Measurements from ENCODE around the gene FRA10AC1. TPM values are rescaled to one million over a fixed set of nuclear protein-coding genes. Genes with fewer than 3 reads are reported as not detected.

FRA10AC1 gene
- total and polyA plus RNA-seq, 2 of the 4 experiments (the other 2 are of a cell fraction): 1.6 to 4.9 TPM

GRCh38 chr10:93620925-93621324, 81.5 kb downstream of the FRA10AC1 start:
- H3K36me3 ChIP-seq (ENCODE audit: control insufficient read depth, insufficient read depth, low read length): no peaks in the 10 kb centered on the region
- no peaks in the 10 kb centered on the region for H4K20me1 ChIP-seq (ENCODE audit: insufficient read depth, low read length)
- H4K5ac ChIP-seq (ENCODE audit: low read depth, low read length): no peak overlapping the region
- H3K4me1 ChIP-seq (ENCODE audit: control insufficient read depth, insufficient read depth, low read length): no peaks in the 10 kb centered on the region
- no peak overlapping the region for H4K8ac ChIP-seq (ENCODE audit: low read depth in 2 of 2, low read length in 2 of 2)
- no CpG with 5 or more reads among the region's 7 CpGs for WGBS, 2 experiments (ENCODE audit: extremely low coverage in 2 of 2, insufficient read length in 1 of 2)
- in situ Hi-C loops (cut with MboI; ENCODE audit: low sequenced_read_pairs) (no loop called here), intact Hi-C loops (cut with micrococcal nuclease) (no loop called here), dilution Hi-C loops (cut with HindIII; ENCODE audit: low sequenced_read_pairs, unreplicated experiment) (no loop called here)
- BruUV-seq (replicated peaks): no TSS peak
- H4K91ac ChIP-seq (ENCODE audit: insufficient read depth, low read depth, low read length): no peak overlapping the region
- TF ChIP-seq RAD21 (IDR thresholded peaks at IDR 0.05; ENCODE audit: low read length) (no peak), ELK1 (IDR thresholded peaks at IDR 0.05; ENCODE audit: borderline replicate concordance, low read depth, low read length) (no peak), MAZ (IDR thresholded peaks at IDR 0.05; ENCODE audit: borderline replicate concordance, low read depth, low read length) (no peak), CHD1 (IDR thresholded peaks at IDR 0.05; ENCODE audit: low read depth, low read length) (no peak), SMC3 (IDR thresholded peaks at IDR 0.05; ENCODE audit: low read depth, low read length) (no peak), FOS (IDR thresholded peaks at IDR 0.05; ENCODE audit: low read depth, low read length) (no peak), NFE2L2 (IDR thresholded peaks at IDR 0.05; ENCODE audit: low read depth, low read length) (no peak), POLR2A (IDR thresholded peaks at IDR 0.05; ENCODE audit: low read depth, low read length) (no peak), BHLHE40 (IDR thresholded peaks at IDR 0.05; ENCODE audit: low read depth, low read length) (no peak), CEBPB (IDR thresholded peaks at IDR 0.05; ENCODE audit: low read depth, low read length) (no peak), MAFK (IDR thresholded peaks at IDR 0.05; ENCODE audit: low read depth, low read length) (no peak), RFX5 (IDR thresholded peaks at IDR 0.05; ENCODE audit: low read depth, low read length) (no peak), MXI1 (IDR thresholded peaks at IDR 0.05; ENCODE audit: borderline replicate concordance, low read depth, low read length) (no peak), USF2 (IDR thresholded peaks at IDR 0.05; ENCODE audit: low read depth, low read length) (no peak), CTCF (conservative IDR thresholded peaks at IDR 0.05; ENCODE audit: low read depth, low read length) (no peak), RCOR1 (IDR thresholded peaks at IDR 0.05; ENCODE audit: insufficient replicate concordance, low read length) (no peak)
- no peak overlapping the region for H2AK5ac ChIP-seq (ENCODE audit: low read depth, low read length)
- H3K9me1 ChIP-seq (ENCODE audit: insufficient read depth, low read length): no peaks in the 10 kb centered on the region
- ATAC-seq (ENCODE audit: low read depth): no peak
- H2BK120ac ChIP-seq (ENCODE audit: low read depth, low read length): no peak overlapping the region
- H3K79me1 ChIP-seq (ENCODE audit: low read depth in 1 of 2, low read length in 2 of 2): no peaks in the 10 kb centered on the region
- H3K4me3 ChIP-seq (ENCODE audit: insufficient read depth, low read depth, low read length): no peak overlapping the region
- no peak overlapping the region for H2BK5ac ChIP-seq (ENCODE audit: low read depth, low read length, poor library complexity, severe bottlenecking)
- no peak for DNase-seq
- no peak overlapping the region for H3K23ac ChIP-seq (ENCODE audit: low read depth, low read length)
- H3K18ac ChIP-seq (ENCODE audit: low read depth, low read length): no peak overlapping the region
- H3K27ac ChIP-seq (ENCODE audit: insufficient read depth, low read length): no peak overlapping the region
- H3K27me3 ChIP-seq (ENCODE audit: control insufficient read depth, insufficient read depth, low read length): peaks cover 19% of the 10 kb centered on the region
- H2AFZ ChIP-seq (replicated peaks; ENCODE audit: low read length, poor library complexity): no peak overlapping the region
- CTCF ChIA-PET: interaction anchor here (0.5 kb wide), 1 partner anchor 71 kb away, joined by 3 read pairs; no protein-coding TSS in a partner anchor
- H3K4ac ChIP-seq (ENCODE audit: low read depth, low read length): no peak overlapping the region
- H3K4me2 ChIP-seq (ENCODE audit: low read depth, low read length): no peak overlapping the region
- H2AK9ac ChIP-seq (replicated peaks; ENCODE audit: low read depth, low read length, poor library complexity): no peak overlapping the region
- H2BK15ac ChIP-seq (ENCODE audit: low read depth, low read length): no peak overlapping the region
- POLR2A ChIA-PET (ENCODE audit: unreplicated experiment): no interaction called here
- H3K9ac ChIP-seq (ENCODE audit: low read depth, low read length): no peak overlapping the region
- H3K56ac ChIP-seq (ENCODE audit: extremely low read depth, insufficient read depth, low read length): no peak overlapping the region
- no peak overlapping the region for H2BK20ac ChIP-seq (ENCODE audit: low read depth, low read length)
- H3K14ac ChIP-seq (replicated peaks; ENCODE audit: low read depth, low read length): no peak overlapping the region
- H3K9me3 ChIP-seq (ENCODE audit: control insufficient read depth, insufficient read depth, low read length): no peaks in the 10 kb centered on the region
